HepG2 (cell line): Measurements from ENCODE around the gene NDRG2. TPM values are rescaled to one million over a fixed set of nuclear protein-coding genes. Genes with fewer than 3 reads are reported as not detected.

Source experiments
- CHD4 ChIP-seq: fragments of 200-600 bp; sonication (generic); IDR thresholded peaks from 2 replicates; pipeline ENCODE4 v1.7.0; 2017; ENCODE audit warnings: mild to moderate bottlenecking, low read length, borderline replicate concordance
- HOXA5 ChIP-seq: sonication (generic); formaldehyde crosslinking; IDR thresholded peaks from 2 replicates; pipeline ENCODE4 v1.4.0; 2020; ENCODE audit warnings: missing genetic modification reagents
- KIAA2018 ChIP-seq: sonication (generic); formaldehyde crosslinking; IDR thresholded peaks from 2 replicates; pipeline ENCODE4 v1.5.0; 2020; ENCODE audit warnings: mild to moderate bottlenecking, missing genetic modification reagents, borderline replicate concordance
- PRPF4 ChIP-seq: fragments of 200-400 bp; formaldehyde crosslinking; IDR thresholded peaks from 2 replicates; pipeline ENCODE4 v1.6.1; 2016; ENCODE audit warnings: low read length, low read depth; ENCODE audit not compliant: poor library complexity, severe bottlenecking
- SMAD3 ChIP-seq: sonication (generic); formaldehyde crosslinking; IDR thresholded peaks from 2 replicates; pipeline ENCODE4 v1.4.0; 2020; ENCODE audit warnings: missing genetic modification reagents
- SMC3 ChIP-seq: IDR thresholded peaks from 2 replicates; pipeline ENCODE4 v1.6.1; 2011; ENCODE audit warnings: low read length, improper control_type of control experiment
- ZNF318 ChIP-seq: sonication (generic); formaldehyde crosslinking; IDR thresholded peaks from 2 replicates; pipeline ENCODE4 v1.4.0; 2020; ENCODE audit warnings: mild to moderate bottlenecking, missing genetic modification reagents
- ZNF44 ChIP-seq: sonication (generic); formaldehyde crosslinking; IDR thresholded peaks from 2 replicates; pipeline ENCODE4 v1.5.1; 2020; ENCODE audit warnings: mild to moderate bottlenecking, missing genetic modification reagents
- ZNF552 ChIP-seq: sonication (generic); formaldehyde crosslinking; IDR thresholded peaks from 2 replicates; pipeline ENCODE4 v1.9.0; 2022; ENCODE audit warnings: missing genetic modification reagents, mild to moderate bottlenecking, borderline replicate concordance
- polyA plus RNA-seq, 8 experiments: library from polyadenylated mRNA; depleted of rRNA in 3 of 8; stranded (reverse) in 7 of 8; unstranded in 1 of 8; fragments of >200 nt; fragmentation: Illumina TruSeq in 4 of 8; extraction: Trizol in 4 of 8; gene quantifications; 2 replicates each; pipeline versions ENCODE4 v1.2.1 to v1.2.3, GENCODE V29; 2011 to 2016; ENCODE audit warnings: low read depth in 4 of 8, missing spikeins in 1 of 8, mixed read lengths in 1 of 8; ENCODE audit not compliant: insufficient read depth in 1 of 8
- total RNA-seq, 5 experiments: library from RNA; depleted of rRNA; stranded (reverse); fragments of >200 nt; fragmentation: Illumina TruSeq; extraction: Trizol; gene quantifications; 2 replicates each; pipeline ENCODE4 v1.2.3, GENCODE V29; 2016; ENCODE audit warnings: low read depth in 1 of 5

NDRG2 gene
- total and polyA plus RNA-seq, 2 of the 13 experiments (the other 11 are each of a cell fraction or from before 2014, with no cell fraction given), result 27.2 to 189 TPM

GRCh38 chr14:20989787-20990600, 34.9 kb downstream of the NDRG2 start, which contains the start of gene METTL17 (continued):
- TF ChIP-seq KIAA2018 (CRISPR knock-in tag) (no peak), SMAD3 (no peak), ZNF318 (CRISPR knock-in tag) (no peak; the same call in none of the 2 replicates), HOXA5 (no peak), SMC3 (peak; percentile 1; the same call in 1 of the 2 replicates), PRPF4 (no peak), CHD4 (no peak), ZNF44 (CRISPR knock-in tag) (peak; percentile 84), ZNF552 (no peak)
